GM19238 (cell line): ENCODE data around the gene PPM1N.
A peak's percentile ranks its signal among the peaks of the same experiment; 100 is the strongest.

Experiments used
- DNase-seq: peaks from one replicate; pipeline ENCODE4 v3.0.0; 2011; ENCODE audit warnings: low spot score; ENCODE audit not compliant: insufficient read length

Gene PPM1N, protein sequence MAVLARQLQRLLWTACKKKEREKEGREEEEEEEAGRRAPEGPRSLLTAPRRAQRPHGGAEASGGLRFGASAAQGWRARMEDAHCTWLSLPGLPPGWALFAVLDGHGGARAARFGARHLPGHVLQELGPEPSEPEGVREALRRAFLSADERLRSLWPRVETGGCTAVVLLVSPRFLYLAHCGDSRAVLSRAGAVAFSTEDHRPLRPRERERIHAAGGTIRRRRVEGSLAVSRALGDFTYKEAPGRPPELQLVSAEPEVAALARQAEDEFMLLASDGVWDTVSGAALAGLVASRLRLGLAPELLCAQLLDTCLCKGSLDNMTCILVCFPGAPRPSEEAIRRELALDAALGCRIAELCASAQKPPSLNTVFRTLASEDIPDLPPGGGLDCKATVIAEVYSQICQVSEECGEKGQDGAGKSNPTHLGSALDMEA

DNA sequence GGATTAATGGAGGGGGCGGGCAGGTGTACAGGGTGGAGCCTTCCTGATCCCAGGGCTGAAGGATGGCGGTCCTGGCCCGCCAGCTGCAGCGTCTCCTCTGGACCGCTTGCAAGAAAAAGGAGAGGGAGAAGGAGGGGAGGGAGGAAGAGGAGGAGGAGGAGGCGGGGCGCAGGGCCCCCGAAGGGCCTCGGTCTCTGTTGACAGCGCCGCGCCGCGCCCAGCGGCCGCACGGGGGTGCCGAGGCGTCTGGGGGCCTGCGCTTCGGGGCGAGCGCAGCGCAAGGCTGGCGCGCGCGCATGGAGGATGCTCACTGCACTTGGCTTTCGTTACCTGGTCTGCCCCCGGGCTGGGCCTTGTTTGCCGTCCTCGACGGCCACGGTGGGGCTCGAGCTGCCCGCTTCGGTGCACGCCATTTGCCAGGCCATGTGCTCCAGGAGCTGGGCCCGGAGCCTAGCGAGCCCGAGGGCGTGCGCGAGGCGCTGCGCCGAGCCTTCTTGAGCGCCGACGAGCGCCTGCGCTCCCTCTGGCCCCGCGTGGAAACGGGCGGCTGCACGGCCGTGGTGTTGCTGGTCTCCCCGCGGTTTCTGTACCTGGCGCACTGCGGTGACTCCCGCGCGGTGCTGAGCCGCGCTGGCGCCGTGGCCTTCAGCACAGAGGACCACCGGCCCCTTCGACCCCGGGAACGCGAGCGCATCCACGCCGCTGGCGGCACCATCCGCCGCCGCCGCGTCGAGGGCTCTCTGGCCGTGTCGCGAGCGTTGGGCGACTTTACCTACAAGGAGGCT is at the start of gene PPM1N:
Gene PPM1N, plus strand, starts transcription at position 33 of the 785 bp plus-strand sequence. Its CDS starts 30 bp downstream, at position 63.
- DNase-seq = no peak

DNA sequence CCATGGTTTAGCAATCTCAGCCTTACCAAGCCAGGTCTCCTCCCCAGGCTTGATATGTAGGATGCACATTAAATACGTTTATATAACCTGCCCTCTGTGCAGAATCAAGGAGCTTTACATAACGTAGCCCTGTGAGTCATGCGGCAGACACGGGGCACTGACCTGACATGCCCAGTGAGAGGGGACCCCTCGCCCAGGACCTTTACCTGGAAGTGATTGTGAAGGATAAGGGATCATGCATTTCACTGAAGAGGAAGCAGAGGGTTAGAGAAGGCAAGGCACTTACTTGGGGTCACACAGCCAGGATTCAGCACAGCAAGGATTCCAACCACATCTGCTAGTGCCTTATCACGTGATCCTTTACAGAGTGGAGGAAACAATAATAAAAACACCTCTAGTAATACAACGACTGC is 49.4 kb upstream of the PPM1N start:
- no peak for DNase-seq

DNA sequence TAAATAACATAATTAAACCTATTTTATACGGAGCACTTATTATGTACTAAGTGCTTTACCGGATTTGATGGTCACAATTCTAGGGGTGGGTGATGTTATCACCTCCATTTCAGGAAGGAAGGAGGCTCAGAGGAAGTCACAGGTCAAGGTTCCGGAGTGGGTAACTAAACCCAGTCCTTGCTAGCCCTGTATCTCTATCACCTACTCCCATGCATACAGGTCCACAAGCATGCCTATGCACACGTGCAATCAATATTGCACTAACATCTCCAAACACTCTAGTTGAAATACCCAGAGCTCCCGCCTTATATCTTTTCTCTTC is 48.3 kb upstream of the PPM1N start:
- DNase-seq = no peak

DNA sequence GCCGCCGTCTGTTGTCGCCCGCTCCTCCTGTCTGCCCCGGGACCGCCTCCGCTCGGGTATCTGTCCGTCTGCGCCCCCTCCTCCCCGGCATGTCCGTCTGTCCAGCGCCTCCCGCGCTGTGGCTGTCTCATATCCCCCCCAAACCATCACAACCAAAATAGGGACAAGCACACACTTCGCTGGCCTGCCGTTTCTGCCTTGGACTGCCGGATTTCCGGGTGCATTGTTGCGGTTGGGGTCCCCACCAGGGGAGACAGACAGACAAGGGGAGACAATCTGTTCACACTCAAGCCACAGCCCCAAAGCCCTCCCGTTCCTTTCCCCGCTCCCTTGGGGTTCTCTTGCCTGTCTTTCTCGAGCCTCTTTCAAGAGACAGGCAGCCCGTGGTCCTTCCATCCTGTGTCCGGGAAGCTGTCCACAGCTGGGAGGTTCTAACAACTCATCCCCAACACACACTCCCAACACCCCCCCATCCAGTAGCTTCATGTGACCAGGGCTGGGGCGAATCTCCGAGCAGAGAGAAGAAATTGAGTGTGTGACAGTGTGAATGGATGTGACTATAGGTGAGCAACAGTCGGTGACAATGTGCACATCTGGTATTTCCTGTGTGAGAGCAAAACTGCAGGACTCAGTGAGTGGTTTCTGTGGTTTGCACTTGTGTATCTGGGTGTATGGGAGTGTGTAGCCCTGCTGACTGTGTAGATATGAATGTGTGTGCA is 47.0 kb upstream of the PPM1N start:
- DNase-seq = no peak

DNA sequence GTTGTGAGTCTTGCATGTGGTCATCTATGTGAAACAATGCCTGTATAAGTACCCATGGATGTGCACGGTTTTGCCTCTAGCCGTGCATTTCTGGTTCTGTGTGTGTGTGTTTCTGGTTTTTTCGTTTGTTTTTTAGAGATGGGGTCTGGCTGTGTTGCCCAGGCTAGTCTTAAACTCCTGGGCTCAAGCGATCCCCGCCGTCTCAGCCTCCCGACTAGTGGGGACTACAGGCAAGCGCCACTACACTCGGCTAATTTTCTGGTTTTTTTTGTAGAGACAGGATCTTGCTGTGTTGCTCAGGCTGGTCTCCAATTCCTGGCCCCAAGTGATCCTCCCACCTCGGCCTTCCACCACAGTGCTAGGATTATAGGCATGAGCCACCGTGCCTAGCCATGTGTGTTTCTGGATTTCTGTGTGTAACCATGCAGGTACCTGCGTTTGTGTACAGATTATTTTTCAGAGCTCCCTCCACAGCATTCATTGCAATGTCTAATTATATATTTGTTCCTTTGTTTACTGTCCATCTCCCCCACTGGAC is 46.3 kb upstream of the PPM1N start:
- no peak for DNase-seq

DNA sequence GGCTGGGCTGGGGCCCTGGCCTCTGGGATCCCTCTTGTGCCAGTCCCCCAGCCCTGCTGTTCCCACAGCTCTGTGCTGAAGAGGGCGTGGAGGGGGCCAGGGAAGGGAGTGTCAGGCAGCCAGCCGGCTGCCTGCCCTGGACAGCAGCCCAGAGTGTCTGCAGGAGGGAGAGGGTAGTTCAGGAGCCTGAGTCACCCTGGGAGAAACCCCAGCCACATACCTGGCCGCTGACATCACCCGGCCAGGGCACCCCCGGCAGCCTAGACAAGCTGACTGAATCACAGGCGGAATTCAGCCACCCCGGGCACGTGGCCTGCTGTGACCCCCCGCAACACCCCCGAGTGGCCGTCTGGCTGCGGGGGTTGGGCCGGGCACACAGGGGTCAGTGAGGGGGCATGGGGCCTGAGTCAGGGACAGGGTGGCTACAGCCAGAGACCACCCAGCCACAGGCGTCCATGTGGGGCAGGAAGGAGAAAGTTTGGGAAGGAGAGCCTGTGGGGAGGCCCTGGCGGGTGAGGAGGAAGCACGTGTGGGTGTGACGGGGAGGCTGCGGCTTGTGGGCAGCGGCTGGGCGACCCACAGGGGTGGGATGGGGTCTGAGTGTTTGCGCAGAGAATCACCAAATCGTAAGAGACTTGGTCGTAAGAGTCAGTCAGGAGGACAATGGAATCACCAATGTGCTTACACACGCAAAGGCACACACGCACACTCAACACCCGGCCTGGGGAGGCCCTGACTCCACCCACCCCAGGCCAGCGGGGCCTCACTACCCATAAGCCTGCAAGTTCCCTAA is 42.3 kb upstream of the PPM1N start:
- DNase-seq = no peak

DNA sequence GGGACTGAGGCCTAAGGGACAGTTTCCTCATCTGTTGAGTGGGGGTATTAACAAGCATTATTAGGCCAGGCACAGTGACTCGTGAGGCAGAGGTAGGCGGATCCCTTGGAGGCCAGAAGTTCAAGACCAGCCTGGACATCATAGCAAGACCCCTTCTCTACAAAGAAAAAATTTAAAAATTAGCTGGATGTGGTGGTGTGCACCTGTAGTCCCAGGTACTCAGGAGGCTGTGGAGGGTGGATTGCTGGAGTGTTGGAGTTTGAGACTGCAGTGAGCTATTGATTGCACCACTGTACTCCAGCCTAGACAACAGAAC is 41.8 kb upstream of the PPM1N start:
- DNase-seq = no peak

DNA sequence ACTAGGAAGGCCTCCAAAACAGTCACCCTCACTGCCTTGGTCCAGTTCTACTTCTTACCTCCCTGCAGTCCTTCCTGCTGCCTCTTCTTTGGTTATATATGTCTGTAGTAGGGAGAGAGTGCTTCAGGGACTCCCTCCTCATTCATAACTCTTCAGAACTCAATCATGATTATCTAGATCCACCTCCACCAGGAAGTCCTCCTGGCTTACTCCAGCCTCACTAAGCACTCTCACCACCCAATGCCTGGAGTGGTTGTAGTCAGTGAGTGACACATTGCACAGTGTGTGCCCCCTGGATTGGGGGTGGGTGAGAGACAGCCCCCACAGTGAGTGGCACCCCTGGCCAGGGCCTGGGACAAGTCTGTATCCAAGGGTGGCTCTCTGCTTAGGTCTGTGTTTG is 40.5 kb upstream of the PPM1N start:
- DNase-seq = no peak

DNA sequence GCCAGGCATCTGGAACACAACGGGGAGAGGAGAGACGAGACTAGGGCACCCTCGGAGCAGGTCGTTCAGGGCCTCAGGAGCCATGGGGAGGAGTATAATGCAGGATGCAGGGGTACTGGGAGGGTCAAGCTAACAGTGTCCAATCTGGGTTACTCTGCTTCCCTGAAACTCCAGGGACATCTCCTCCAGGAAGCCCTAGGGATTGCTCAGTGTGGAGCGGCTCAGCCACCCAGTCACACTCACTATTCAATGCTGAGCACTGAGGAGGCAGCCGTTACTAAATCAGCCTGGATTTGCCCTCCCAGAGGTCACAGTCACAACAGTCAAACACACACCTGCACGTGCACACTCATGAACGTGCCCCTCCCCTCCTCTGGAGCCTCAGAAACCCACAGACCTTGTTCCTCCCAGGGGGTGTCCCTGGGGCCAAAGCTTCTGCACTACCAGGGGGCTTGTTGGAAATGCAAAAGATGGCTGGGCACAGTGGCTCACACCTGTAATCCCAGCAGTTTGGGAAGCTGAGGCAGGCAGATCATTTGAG is 37.4 kb upstream of the PPM1N start:
- DNase-seq = no peak

DNA sequence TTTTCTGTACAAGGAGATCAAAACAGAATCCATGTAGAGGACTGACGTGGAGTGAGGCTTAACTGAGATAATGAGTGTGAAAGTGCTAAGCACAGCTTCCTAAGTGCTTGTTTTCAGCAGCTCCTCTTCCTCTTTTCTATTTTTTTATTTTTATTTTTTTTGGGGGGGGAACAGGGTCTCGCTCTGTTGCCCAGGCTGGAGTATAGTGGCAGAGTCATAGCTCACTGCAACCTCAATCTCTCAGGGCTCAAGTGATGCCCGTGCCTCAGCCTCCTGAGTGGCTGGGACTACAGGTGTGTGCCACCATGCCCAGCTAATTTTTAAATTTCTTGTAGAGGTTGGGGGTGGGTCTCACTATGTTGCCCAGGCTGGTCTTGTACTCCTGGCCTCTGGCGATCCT is 36.1 kb upstream of the PPM1N start:
- no peak for DNase-seq

DNA sequence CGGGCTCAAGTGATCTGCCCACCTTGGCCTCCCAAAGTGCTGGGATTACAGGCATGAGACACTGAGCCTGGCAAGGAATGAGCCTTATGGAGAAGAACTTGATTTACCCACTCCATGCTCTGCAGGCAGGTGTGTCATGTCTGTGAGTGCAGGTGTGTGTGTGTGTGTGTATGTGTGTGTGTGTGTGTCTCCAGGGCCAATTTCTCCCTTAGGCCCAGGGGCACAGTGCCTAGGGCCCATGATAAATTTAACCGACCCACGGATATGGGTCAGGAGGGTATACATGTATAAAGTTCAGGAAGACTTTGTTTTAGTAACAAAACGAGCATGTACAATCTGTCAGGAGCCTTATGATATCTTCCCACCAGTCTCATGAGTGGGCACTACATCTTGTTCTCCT is 35.0 kb upstream of the PPM1N start:
- DNase-seq = no peak

DNA sequence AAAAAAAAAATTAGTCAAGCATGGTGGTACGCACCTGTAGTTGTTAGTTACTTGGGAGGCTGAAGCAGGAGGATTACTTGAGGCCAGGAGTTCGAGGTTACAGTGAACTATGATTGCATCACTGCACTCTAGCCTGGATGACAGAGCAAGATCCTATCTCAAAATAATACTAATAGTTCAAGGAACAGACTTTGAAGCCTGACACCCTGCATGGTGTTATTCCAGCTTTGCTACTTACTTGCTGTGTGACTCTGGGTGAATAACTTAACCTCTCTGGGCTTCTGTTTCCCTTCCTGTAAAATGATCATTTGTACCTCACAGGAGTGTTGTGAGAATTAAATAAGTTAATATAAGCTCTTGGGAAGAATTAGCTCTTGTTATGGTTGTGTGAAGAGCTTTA is 34.0 kb upstream of the PPM1N start:
- DNase-seq = no peak

DNA sequence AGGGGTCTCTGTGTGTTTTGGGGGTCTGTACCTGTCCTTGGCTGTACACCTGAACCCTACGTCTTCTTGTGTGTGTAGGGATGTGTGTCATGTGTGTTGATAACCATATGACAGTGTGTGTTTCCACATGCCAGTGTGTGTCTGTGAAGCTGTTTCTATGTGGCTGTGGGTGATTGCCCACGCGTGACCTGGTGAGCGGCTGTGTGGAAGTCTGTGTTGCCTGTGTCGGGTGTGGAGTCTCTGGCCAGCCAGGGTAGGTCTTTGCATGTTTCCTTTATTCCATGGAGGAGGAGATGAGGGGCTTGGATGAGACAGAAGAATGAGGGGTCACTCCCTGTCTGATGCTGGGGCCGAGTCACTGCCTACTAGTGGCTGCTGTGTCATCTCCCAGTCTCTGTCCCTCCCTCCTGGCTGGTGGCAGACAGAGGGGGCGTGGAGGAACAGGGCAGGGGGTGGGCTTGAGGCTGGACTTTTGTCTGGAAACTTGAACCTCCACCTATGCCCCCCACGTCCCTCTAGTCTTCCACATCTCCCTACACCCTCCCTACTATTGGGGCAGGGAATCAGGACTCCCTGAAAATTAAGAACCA is 33.3 kb upstream of the PPM1N start:
- no peak for DNase-seq

DNA sequence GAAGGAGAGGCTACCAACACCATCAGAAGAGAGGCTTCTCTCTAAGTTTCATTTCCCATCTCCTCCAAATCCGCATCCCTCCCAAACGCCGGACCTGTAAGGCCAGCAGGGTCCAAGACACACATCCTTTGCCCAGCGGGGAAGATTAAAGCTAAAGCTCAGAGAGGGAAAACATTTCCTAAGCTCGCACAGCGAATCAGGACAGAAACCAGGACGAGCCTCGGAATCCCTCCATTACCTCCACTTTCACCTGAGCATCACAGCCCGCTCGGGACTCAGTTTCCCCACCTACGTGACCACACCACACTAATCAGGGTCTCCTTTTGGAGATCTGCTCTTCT is 31.2 kb upstream of the PPM1N start:
- no peak for DNase-seq

DNA sequence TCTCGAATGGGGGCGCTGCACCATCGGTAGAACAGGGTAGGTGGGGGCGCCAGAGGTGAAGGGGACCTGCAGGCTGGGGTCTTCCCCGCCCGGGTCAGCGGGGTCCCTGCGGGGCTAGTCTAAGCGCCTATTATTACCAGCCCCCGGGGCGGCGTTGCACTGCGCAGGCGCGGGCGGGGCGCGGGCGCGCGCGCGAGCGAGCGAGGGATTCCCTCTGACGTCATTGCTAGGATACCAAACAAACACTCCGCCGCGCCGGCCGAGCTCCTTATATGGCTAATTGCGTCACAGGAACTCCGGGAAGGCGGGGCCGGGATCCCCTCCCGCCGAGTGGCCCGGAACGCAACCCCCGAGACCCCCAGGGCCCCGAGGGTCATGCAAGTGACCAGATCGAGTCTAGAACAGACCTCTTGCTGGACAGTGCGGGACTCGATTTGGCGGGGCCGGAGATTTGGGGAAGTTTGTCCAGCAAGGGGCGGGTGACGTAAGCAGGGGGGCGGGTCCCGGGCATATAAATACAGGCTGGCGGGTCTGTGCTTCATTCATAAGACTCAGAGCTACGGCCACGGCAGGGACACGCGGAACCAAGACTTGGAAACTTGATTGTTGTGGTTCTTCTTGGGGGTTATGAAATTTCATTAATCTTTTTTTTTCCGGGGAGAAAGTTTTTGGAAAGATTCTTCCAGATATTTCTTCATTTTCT is 30.6 kb upstream of the PPM1N start, which contains the start of gene FOSB:
Gene FOSB, plus strand, starts transcription at position 541 of the 703 bp plus-strand sequence. CDS start 591 bp downstream, outside the sequence.
- DNase-seq = peak; percentile 84

DNA sequence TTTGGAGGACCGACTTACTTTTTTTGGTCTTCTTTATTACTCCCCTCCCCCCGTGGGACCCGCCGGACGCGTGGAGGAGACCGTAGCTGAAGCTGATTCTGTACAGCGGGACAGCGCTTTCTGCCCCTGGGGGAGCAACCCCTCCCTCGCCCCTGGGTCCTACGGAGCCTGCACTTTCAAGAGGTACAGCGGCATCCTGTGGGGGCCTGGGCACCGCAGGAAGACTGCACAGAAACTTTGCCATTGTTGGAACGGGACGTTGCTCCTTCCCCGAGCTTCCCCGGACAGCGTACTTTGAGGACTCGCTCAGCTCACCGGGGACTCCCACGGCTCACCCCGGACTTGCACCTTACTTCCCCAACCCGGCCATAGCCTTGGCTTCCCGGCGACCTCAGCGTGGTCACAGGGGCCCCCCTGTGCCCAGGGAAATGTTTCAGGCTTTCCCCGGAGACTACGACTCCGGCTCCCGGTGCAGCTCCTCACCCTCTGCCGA is 30.0 kb upstream of the PPM1N start:
- DNase-seq = no peak

DNA sequence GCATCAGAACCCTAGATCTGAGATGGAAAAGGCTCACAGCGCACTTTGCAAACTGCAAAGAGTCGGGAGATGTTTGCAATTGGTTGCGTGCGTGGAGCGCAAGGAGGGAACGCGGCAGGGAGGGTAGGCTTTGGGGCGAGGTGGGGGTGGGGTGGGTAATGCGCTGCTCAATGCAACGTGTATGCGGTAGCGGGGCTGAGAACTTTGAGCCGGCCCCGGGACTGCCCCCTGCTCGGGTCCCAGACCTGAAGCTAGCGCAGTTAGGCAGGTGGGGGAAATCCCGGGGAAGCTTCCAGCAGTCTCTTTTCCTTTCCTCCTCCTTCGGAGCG is 29.5 kb upstream of the PPM1N start:
- DNase-seq = no peak

DNA sequence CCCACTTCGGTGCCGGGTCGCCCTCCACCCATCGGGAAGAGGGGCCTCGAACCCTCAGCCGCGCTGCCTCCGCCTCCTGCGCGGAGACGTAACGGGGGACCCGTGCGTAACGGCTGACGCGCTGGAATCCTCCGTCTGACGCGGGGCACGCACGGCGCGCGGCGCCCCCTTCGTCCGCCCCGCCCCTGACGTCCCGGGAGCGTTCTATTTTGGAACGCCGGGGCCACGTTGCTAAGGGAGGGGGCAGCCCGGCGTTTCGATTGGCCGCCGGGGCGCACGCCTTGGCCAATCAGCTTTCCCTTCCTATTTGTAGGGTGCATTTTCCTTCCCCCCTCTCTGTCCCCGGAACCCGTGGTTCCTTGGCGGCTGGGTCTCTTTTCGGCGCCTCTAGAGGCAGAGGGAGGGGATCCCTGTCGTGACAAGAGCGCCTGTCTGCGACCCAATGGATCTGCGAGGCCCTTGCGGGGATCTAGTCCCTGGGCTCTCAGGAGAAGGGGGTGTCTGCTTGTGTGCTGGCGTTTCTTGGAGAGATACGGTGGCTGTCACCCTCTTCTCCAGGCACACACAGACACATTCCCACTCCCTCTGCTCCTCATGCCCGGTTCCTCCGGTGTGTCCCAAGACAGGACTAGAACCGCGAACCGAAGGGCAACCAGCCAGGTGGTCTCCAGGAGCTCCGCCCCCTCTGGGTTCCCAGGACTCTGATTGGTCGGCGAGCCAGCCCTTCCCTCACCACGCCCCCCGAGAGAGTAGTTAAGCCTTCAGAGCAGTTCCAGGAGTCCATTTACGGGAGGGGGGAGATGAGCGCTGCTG is 28.9 kb upstream of the PPM1N start:
- peak; percentile 92 for DNase-seq
